C4-2B (cell line): Measurements from ENCODE around the gene ATP2C1.

Experiments
- H3K27ac ChIP-seq: fragments of 450-650 bp; 2 replicates; pipeline ENCODE4 v1.5.1; 2017
- CTCF ChIP-seq: fragments of 450-650 bp; conservative IDR thresholded peaks from 2 replicates; pipeline ENCODE4 v1.5.1; 2017; ENCODE audit warnings: mild to moderate bottlenecking
- ZFX ChIP-seq: fragments of 450-650 bp; IDR thresholded peaks from 2 replicates; pipeline ENCODE4 v1.6.1; 2017

The ATP2C1 gene

GRCh38 chr3:130990282-130990681 is 96.4 kb downstream of the ATP2C1 start:
- TF ChIP-seq CTCF (no peak), ZFX (no peak)
- no peak overlapping the region for H3K27ac ChIP-seq

GRCh38 chr3:130991126-130991525 is 97.2 kb downstream of the ATP2C1 start:
- no peak for TF ChIP-seq CTCF
- TF ChIP-seq ZFX: no peak

GRCh38 chr3:130992344-130992743 is 98.5 kb downstream of the ATP2C1 start:
- TF ChIP-seq CTCF: no peak
- TF ChIP-seq ZFX: no peak
- H3K27ac ChIP-seq: no peak overlapping the region

More at GRCh38 chr3:130991126-130991525, 97.2 kb downstream of the ATP2C1 start:
- H3K27ac ChIP-seq: no peak overlapping the region

- no peak overlapping the region for H3K27ac ChIP-seq
- TF ChIP-seq CTCF (no peak), ZFX (no peak)
These were observed 103.4 kb downstream of the ATP2C1 start for GRCh38 chr3:130997289-130997688.

- TF ChIP-seq ZFX (no peak), CTCF (no peak)
These were observed 107.2 kb downstream of the ATP2C1 start for GRCh38 chr3:131001071-131001470.

GRCh38 chr3:131004603-131005002 is 110.7 kb downstream of the ATP2C1 start:
- TF ChIP-seq CTCF (no peak), ZFX (no peak)
- no peak overlapping the region for H3K27ac ChIP-seq

More at GRCh38 chr3:131001071-131001470, 107.2 kb downstream of the ATP2C1 start:
- no peak overlapping the region for H3K27ac ChIP-seq

- H3K27ac ChIP-seq: no peak overlapping the region
- TF ChIP-seq CTCF (no peak), ZFX (no peak)
These were observed 113.4 kb downstream of the ATP2C1 start for GRCh38 chr3:131007256-131007655.
